Upper lobe of right lung (tissue), 1 donor: ENCODE measurements around the gene RGPD3. TPM values are rescaled to one million over a fixed set of nuclear protein-coding genes. Genes with fewer than 3 reads are reported as not detected.
"Not testable (repeated sequence)": the region's sequence is repeated elsewhere in the genome, so short reads cannot be mapped to it uniquely, and the experiment has no call there.

Experiments used
- ATAC-seq: fragments of 200-7000 bp; cut with Tn5 transposase; one replicate; pipeline ENCODE4 v1.9.1; 2020; ENCODE audit warnings: mild to moderate bottlenecking, moderate library complexity
- DNase-seq: peaks from one replicate; pipeline ENCODE4 v3.0.0-alpha.2; 2020
- H3K27ac ChIP-seq: fragments of 200-600 bp; one replicate; pipeline ENCODE4 v1.8.0; 2022
- H3K27me3 ChIP-seq: fragments of 200-600 bp; one replicate; pipeline ENCODE4 v1.8.0; 2022; ENCODE audit warnings: mild to moderate bottlenecking
- H3K36me3 ChIP-seq: fragments of 200-600 bp; one replicate; pipeline ENCODE4 v1.8.0; 2022
- H3K4me1 ChIP-seq: fragments of 200-600 bp; one replicate; pipeline ENCODE4 v1.8.0; 2022
- H3K4me3 ChIP-seq: fragments of 200-600 bp; one replicate; pipeline ENCODE4 v1.8.0; 2022; ENCODE audit warnings: mild to moderate bottlenecking
- H3K9me3 ChIP-seq: fragments of 200-600 bp; one replicate; pipeline ENCODE4 v1.8.0; 2022
- CTCF ChIP-seq: fragments of 200-600 bp; IDR thresholded peaks from one replicate; pipeline ENCODE4 v1.8.0; 2022; ENCODE audit warnings: antibody characterized with exemption
- intact Hi-C: fragments of 100-400 bp; cut with DNase I; formaldehyde crosslinking; loops from one replicate; pipeline ENCODE4 v1.11.0; 2022
- total RNA-seq: library from RNA; stranded (reverse); fragmentation: NEBNext Ultra II Directional; extraction: Animal tissue kit (Norgen Biotek cat#: 25700); gene quantifications from one replicate; pipeline ENCODE4 v1.2.1, GENCODE V29; 2021
- donor health status: DM: no; HTN: yes; CAD: no; lungs with severe emphysema.

Gene RGPD3
- total RNA-seq, 1 donor from 2014 or later, result 0.12 TPM

- H3K4me1 ChIP-seq, H3K4me3 ChIP-seq, H3K36me3 ChIP-seq, intact Hi-C loops, H3K27me3 ChIP-seq, H3K9me3 ChIP-seq, H3K27ac ChIP-seq, DNase-seq: not testable (repeated sequence)
- peak; percentile 75 for ATAC-seq
- TF ChIP-seq CTCF, result peak; percentile 41
These were observed 2.4 kb upstream of the RGPD3 start for GRCh38 chr2:106470658-106471057.

- H3K9me3 ChIP-seq, DNase-seq, H3K4me1 ChIP-seq, ATAC-seq, H3K4me3 ChIP-seq, H3K27me3 ChIP-seq, H3K36me3 ChIP-seq, intact Hi-C loops, H3K27ac ChIP-seq: not testable (repeated sequence)
These were observed 697 bp downstream of the RGPD3 start for GRCh38 chr2:106467516-106467915.

GRCh38 chr2:106461882-106462281 lies 6.3 kb downstream of the RGPD3 start:
- peak; percentile 63 for ATAC-seq
- TF ChIP-seq CTCF, result peak; percentile 18
- H3K27me3 ChIP-seq, H3K27ac ChIP-seq, H3K9me3 ChIP-seq, DNase-seq, H3K4me1 ChIP-seq, intact Hi-C loops, H3K4me3 ChIP-seq, H3K36me3 ChIP-seq: not testable (repeated sequence)

- intact Hi-C loops, H3K36me3 ChIP-seq, H3K9me3 ChIP-seq, H3K4me3 ChIP-seq, H3K27me3 ChIP-seq, H3K4me1 ChIP-seq, ATAC-seq, DNase-seq, H3K27ac ChIP-seq: not testable (repeated sequence)
These were observed 77.5 kb downstream of the RGPD3 start for GRCh38 chr2:106390680-106391079.

GRCh38 chr2:106388814-106389410 lies 79.3 kb downstream of the RGPD3 start:
- H3K4me3 ChIP-seq, H3K27me3 ChIP-seq, intact Hi-C loops, H3K36me3 ChIP-seq, H3K9me3 ChIP-seq, DNase-seq, H3K27ac ChIP-seq, ATAC-seq, H3K4me1 ChIP-seq: not testable (repeated sequence)

- intact Hi-C loops, H3K27ac ChIP-seq, H3K9me3 ChIP-seq, DNase-seq, H3K4me1 ChIP-seq, ATAC-seq, H3K27me3 ChIP-seq, H3K4me3 ChIP-seq, H3K36me3 ChIP-seq: not testable (repeated sequence)
These were observed 83.7 kb downstream of the RGPD3 start for GRCh38 chr2:106384548-106384947.

GRCh38 chr2:106381867-106382266 lies 86.3 kb downstream of the RGPD3 start:
- ATAC-seq, result not testable (repeated sequence)

GRCh38 chr2:106379567-106379966 lies 88.6 kb downstream of the RGPD3 start:
- ATAC-seq, result peak; percentile 20
- DNase-seq, H3K4me1 ChIP-seq, H3K36me3 ChIP-seq, H3K9me3 ChIP-seq, H3K27me3 ChIP-seq, intact Hi-C loops, H3K4me3 ChIP-seq, H3K27ac ChIP-seq: not testable (repeated sequence)

More at GRCh38 chr2:106381867-106382266, 86.3 kb downstream of the RGPD3 start:
- H3K27me3 ChIP-seq, H3K4me3 ChIP-seq, H3K9me3 ChIP-seq, H3K27ac ChIP-seq, H3K36me3 ChIP-seq, intact Hi-C loops, DNase-seq, H3K4me1 ChIP-seq: not testable (repeated sequence)

- ATAC-seq, intact Hi-C loops, H3K4me3 ChIP-seq, H3K9me3 ChIP-seq, H3K27ac ChIP-seq, DNase-seq, H3K4me1 ChIP-seq, H3K36me3 ChIP-seq, H3K27me3 ChIP-seq: not testable (repeated sequence)
These were observed 99.0 kb downstream of the RGPD3 start for GRCh38 chr2:106369182-106369581.
